Uterus (tissue), 4 donors: ENCODE measurements around the gene MAP3K20. TPM values are rescaled to one million over a fixed set of nuclear protein-coding genes. Genes with fewer than 3 reads are reported as not detected.

Source experiments
- DNase-seq, 2 donors: peaks; one replicate each; pipeline ENCODE4 v3.0.0-alpha.2; 2019 to 2020
- H3K27ac ChIP-seq, 2 donors: fragments of 200-600 bp; sonication (generic); 1 replicate in 1 of 2; 2 replicates in 1 of 2; pipeline ENCODE4 v1.5.1; 2016 to 2018
- H3K27me3 ChIP-seq, 2 donors: fragments of 200-600 bp; sonication (generic); one replicate each; pipeline ENCODE4 v1.5.1; 2018 to 2019; ENCODE audit warnings: control low read depth in 1 of 2
- H3K36me3 ChIP-seq, 2 donors: fragments of 200-600 bp; sonication (generic); one replicate each; pipeline ENCODE4 v1.5.1; 2019; ENCODE audit warnings: control low read depth in 1 of 2
- H3K4me1 ChIP-seq, 2 donors: fragments of 200-600 bp; sonication (generic); one replicate each; pipeline ENCODE4 v1.5.1; 2018 to 2019; ENCODE audit warnings: control low read depth in 1 of 2
- H3K4me3 ChIP-seq, 2 donors: fragments of 200-600 bp; sonication (generic); 1 replicate in 1 of 2; 2 replicates in 1 of 2; pipeline ENCODE4 v1.5.1; 2018 to 2019; ENCODE audit warnings: mild to moderate bottlenecking in 1 of 2
- H3K9me3 ChIP-seq, 2 donors: fragments of 200-600 bp; sonication (generic); one replicate each; pipeline ENCODE4 v1.5.1; 2019; ENCODE audit warnings: control low read depth in 1 of 2
- CTCF ChIP-seq, 4 experiments: fragments of 200-600 bp in 2 of 4; fragments of 450-650 bp in 2 of 4; sonication (generic) in 2 of 4; IDR thresholded peaks; one replicate each; pipeline ENCODE4 v1.5.1; 2016 to 2019; ENCODE audit warnings: antibody characterized with exemption in 4 of 4, mild to moderate bottlenecking in 2 of 4, moderate library complexity in 1 of 4
- POLR2A ChIP-seq, 2 donors: fragments of 450-650 bp; IDR thresholded peaks; one replicate each; pipeline ENCODE4 v1.6.1; 2016; ENCODE audit warnings: antibody characterized with exemption in 2 of 2, mild to moderate bottlenecking in 1 of 2, moderate library complexity in 1 of 2
- intact Hi-C: fragments of 100-400 bp; cut with DNase I; formaldehyde crosslinking; loops from one replicate; pipeline ENCODE4 v1.15.1; 2023; ENCODE audit warnings: low total_unique reads
- total RNA-seq, 4 donors: library from RNA; depleted of rRNA in 3 of 4; stranded (reverse); fragments of >200 nt in 3 of 4; gene quantifications; one replicate each; pipeline versions ENCODE4 v1.1.0 to v1.2.4, GENCODE V29; 2014 to 2023
- donor health status: DM: yes; HTN: yes; CAD: no.

Gene MAP3K20
- total RNA-seq, 4 donors from 2014 or later: 47.6 to 183 (median 124) TPM

GRCh38 chr2:173153301-173153885 lies 77.7 kb downstream of the MAP3K20 start:
- H3K4me3 ChIP-seq: no peak overlapping the region
- H3K9me3 ChIP-seq: no peaks in the 10 kb centered on the region
- no peak for DNase-seq
- no peak overlapping the region for H3K27ac ChIP-seq
- H3K36me3 ChIP-seq: no peaks in the 10 kb centered on the region
- intact Hi-C loops: no loop called here
- TF ChIP-seq POLR2A (IDR thresholded peaks at IDR 0.05) (no peak), CTCF (IDR thresholded peaks at IDR 0.05) (no peak)
- peaks cover 0 to 2% of the 10 kb centered on the region in 2 donors for H3K4me1 ChIP-seq
- no peaks in the 10 kb centered on the region for H3K27me3 ChIP-seq

- intact Hi-C loops: no loop called here
- TF ChIP-seq CTCF (IDR thresholded peaks at IDR 0.05) (no peak), POLR2A (IDR thresholded peaks at IDR 0.05) (no peak)
- Histone ChIP-seq H3K27ac (no peak overlapping the region), H3K4me3 (no peak overlapping the region), H3K4me1 (no peaks in the 10 kb centered on the region), H3K27me3 (no peaks in the 10 kb centered on the region), H3K9me3 (no peaks in the 10 kb centered on the region), H3K36me3 (no peaks in the 10 kb centered on the region)
- no peak for DNase-seq
These were observed 82.1 kb downstream of the MAP3K20 start for GRCh38 chr2:173157676-173158293.

GRCh38 chr2:173159791-173160463 lies 84.3 kb downstream of the MAP3K20 start:
- TF ChIP-seq POLR2A (IDR thresholded peaks at IDR 0.05): no peak
- TF ChIP-seq CTCF (IDR thresholded peaks at IDR 0.05): no peak
- Histone ChIP-seq H3K4me1 (no peaks in the 10 kb centered on the region), H3K27me3 (no peaks in the 10 kb centered on the region), H3K9me3 (peaks cover 0 to 4% of the 10 kb centered on the region in 2 donors), H3K4me3 (no peak overlapping the region), H3K27ac (peak overlapping the region in 1 of 2 donors; percentile 63), H3K36me3 (no peaks in the 10 kb centered on the region)
- peak; percentile 88 to 95 for DNase-seq
- intact Hi-C loops: no loop called here

GRCh38 chr2:173160618-173161017 lies 85.0 kb downstream of the MAP3K20 start:
- H3K4me3 ChIP-seq: no peak overlapping the region
- DNase-seq: no peak
- H3K9me3 ChIP-seq: peaks cover 0 to 4% of the 10 kb centered on the region in 2 donors
- H3K27me3 ChIP-seq: no peaks in the 10 kb centered on the region
- no peaks in the 10 kb centered on the region for H3K36me3 ChIP-seq
- H3K4me1 ChIP-seq: no peaks in the 10 kb centered on the region
- intact Hi-C loops: no loop called here
- TF ChIP-seq POLR2A (IDR thresholded peaks at IDR 0.05) (no peak), CTCF (IDR thresholded peaks at IDR 0.05) (no peak)
- peak overlapping the region in 1 of 2 donors; percentile 63 for H3K27ac ChIP-seq

- intact Hi-C loops: no loop called here
- TF ChIP-seq POLR2A (IDR thresholded peaks at IDR 0.05) (no peak), CTCF (IDR thresholded peaks at IDR 0.05) (no peak)
- peaks cover 0 to 4% of the 10 kb centered on the region in 2 donors for H3K9me3 ChIP-seq
- H3K4me1 ChIP-seq: no peaks in the 10 kb centered on the region
- no peak for DNase-seq
- H3K4me3 ChIP-seq: no peak overlapping the region
- H3K36me3 ChIP-seq: no peaks in the 10 kb centered on the region
- H3K27ac ChIP-seq: peak overlapping the region in 1 of 2 donors; percentile 63
- H3K27me3 ChIP-seq: no peaks in the 10 kb centered on the region
These were observed 85.4 kb downstream of the MAP3K20 start for GRCh38 chr2:173161040-173161439.
